Measurements from ENCODE around the gene ADIPOR1. TPM values are rescaled to one million over a fixed set of nuclear protein-coding genes. Genes with fewer than 3 reads are reported as not detected.

Gene ADIPOR1
- total RNA-seq, 1 donor from 2014 or later, result 92.9 TPM

Other genes with a start within 250 kb of the ADIPOR1 start
- gene SYT2, start 247.9 kb downstream of the ADIPOR1 start, total RNA-seq, result not detected in 2 replicates
- 58.6 and 96.4 TPM in 2 replicates for gene KDM5B, start 149.9 kb downstream of the ADIPOR1 start, total RNA-seq
- 6.0 TPM in 1 of 2 replicates, not detected in the other for gene PCAT6, start 147.4 kb downstream of the ADIPOR1 start, total RNA-seq
- 8.9 and 11.9 TPM in 2 replicates for gene RABIF, start 69.2 kb downstream of the ADIPOR1 start, total RNA-seq
- 20.4 and 22.1 TPM in 2 replicates for gene KLHL12, start 31.1 kb downstream of the ADIPOR1 start, total RNA-seq
- 43.4 and 51.5 TPM in 2 replicates for gene CYB5R1, start 8.9 kb upstream of the ADIPOR1 start, total RNA-seq
- 55.4 and 58.7 TPM in 2 replicates for gene TMEM183A, start 49.1 kb upstream of the ADIPOR1 start, total RNA-seq
- 0.29 and 6.8 TPM in 2 replicates for gene PPFIA4, start 68.2 kb upstream of the ADIPOR1 start, total RNA-seq
- gene MYOG, start 127.7 kb upstream of the ADIPOR1 start, total RNA-seq, result not detected in 2 replicates
- 8.6 TPM in 1 of 2 replicates, not detected in the other for gene ADORA1, start 169.4 kb upstream of the ADIPOR1 start, total RNA-seq
- gene MYBPH, start 217.5 kb upstream of the ADIPOR1 start, total RNA-seq, result not detected in 2 replicates
- gene CHI3L1, start 228.4 kb upstream of the ADIPOR1 start, total RNA-seq, result 0.12 and 0.48 TPM in 2 replicates

All from glomerular endothelial cell (primary cell).